Stimulated activated CD8-positive, alpha-beta memory T cell treated with anti-CD3 and anti-CD28 coated beads, Interleukin-4, amount 100 ng/mL, for 1 hour (primary cell): ENCODE data around the gene ARPIN.
"Not testable (repeated sequence)": the region's sequence is repeated elsewhere in the genome, so short reads cannot be mapped to it uniquely, and the experiment has no call there.

ENCODE experiments used
- DNase-seq, 2 donors: peaks; one replicate each; pipeline ENCODE4 v3.0.0-alpha.2; 2020; ENCODE audit warnings: low read depth in 2 of 2, low spot score in 1 of 2

ARPIN gene

GRCh38 chr15:89912674-89913396, at the start of gene ARPIN:
TSS of gene ARPIN (minus strand) at chr15:89912952. CDS start at chr15:89912835, 117 bp downstream.
- no peak for DNase-seq

GRCh38 chr15:89958107-89958805, 45.5 kb upstream of the ARPIN start:
- DNase-seq = no peak

GRCh38 chr15:89955449-89955998, 42.8 kb upstream of the ARPIN start:
- DNase-seq = not testable (repeated sequence)

GRCh38 chr15:89954541-89954940, 41.8 kb upstream of the ARPIN start:
- no peak for DNase-seq

GRCh38 chr15:89948796-89949195, 36.0 kb upstream of the ARPIN start:
- DNase-seq = no peak

GRCh38 chr15:89947385-89947784, 34.6 kb upstream of the ARPIN start:
- DNase-seq = no peak

GRCh38 chr15:89946681-89947299, 34.0 kb upstream of the ARPIN start:
- DNase-seq = no peak

- DNase-seq = not testable (repeated sequence)
These were observed 31.0 kb upstream of the ARPIN start for GRCh38 chr15:89943721-89944120.

GRCh38 chr15:89939910-89940309, 27.2 kb upstream of the ARPIN start:
- no peak for DNase-seq

GRCh38 chr15:89939377-89939776, 26.6 kb upstream of the ARPIN start:
- DNase-seq = not testable (repeated sequence)

GRCh38 chr15:89937365-89938350, 24.9 kb upstream of the ARPIN start:
- no peak for DNase-seq

- DNase-seq = no peak
These were observed 24.1 kb upstream of the ARPIN start for GRCh38 chr15:89936786-89937265.

- DNase-seq = no peak
These were observed 23.5 kb upstream of the ARPIN start for GRCh38 chr15:89936051-89936785.

GRCh38 chr15:89932880-89933279, 20.1 kb upstream of the ARPIN start:
- no peak for DNase-seq

GRCh38 chr15:89928421-89928820, 15.7 kb upstream of the ARPIN start:
- DNase-seq = no peak

- no peak for DNase-seq
These were observed 13.4 kb upstream of the ARPIN start for GRCh38 chr15:89926158-89926557.

GRCh38 chr15:89917442-89918101, 4.8 kb upstream of the ARPIN start:
- DNase-seq = no peak

GRCh38 chr15:89916660-89917059, 3.9 kb upstream of the ARPIN start:
- no peak for DNase-seq

- no peak for DNase-seq
These were observed 543 bp downstream of the ARPIN start for GRCh38 chr15:89912145-89912673.
